Subcutaneous adipose tissue (tissue), 4 donors: Measurements from ENCODE around the gene CDH4. TPM values are rescaled to one million over a fixed set of nuclear protein-coding genes. Genes with fewer than 3 reads are reported as not detected.

ENCODE experiments used
- CTCF ChIP-seq: fragments of 450-650 bp; IDR thresholded peaks from one replicate; pipeline ENCODE4 v1.5.1; 2016; ENCODE audit warnings: low read depth, mild to moderate bottlenecking, control low read depth, antibody characterized with exemption, moderate library complexity
- total RNA-seq, 4 donors: library from RNA; depleted of rRNA; stranded (reverse); fragments of >200 nt; gene quantifications; one replicate each; pipeline ENCODE4 v1.1.0, GENCODE V29; 2016

The CDH4 gene
- total RNA-seq, 4 donors from 2014 or later: not detected

DNA sequence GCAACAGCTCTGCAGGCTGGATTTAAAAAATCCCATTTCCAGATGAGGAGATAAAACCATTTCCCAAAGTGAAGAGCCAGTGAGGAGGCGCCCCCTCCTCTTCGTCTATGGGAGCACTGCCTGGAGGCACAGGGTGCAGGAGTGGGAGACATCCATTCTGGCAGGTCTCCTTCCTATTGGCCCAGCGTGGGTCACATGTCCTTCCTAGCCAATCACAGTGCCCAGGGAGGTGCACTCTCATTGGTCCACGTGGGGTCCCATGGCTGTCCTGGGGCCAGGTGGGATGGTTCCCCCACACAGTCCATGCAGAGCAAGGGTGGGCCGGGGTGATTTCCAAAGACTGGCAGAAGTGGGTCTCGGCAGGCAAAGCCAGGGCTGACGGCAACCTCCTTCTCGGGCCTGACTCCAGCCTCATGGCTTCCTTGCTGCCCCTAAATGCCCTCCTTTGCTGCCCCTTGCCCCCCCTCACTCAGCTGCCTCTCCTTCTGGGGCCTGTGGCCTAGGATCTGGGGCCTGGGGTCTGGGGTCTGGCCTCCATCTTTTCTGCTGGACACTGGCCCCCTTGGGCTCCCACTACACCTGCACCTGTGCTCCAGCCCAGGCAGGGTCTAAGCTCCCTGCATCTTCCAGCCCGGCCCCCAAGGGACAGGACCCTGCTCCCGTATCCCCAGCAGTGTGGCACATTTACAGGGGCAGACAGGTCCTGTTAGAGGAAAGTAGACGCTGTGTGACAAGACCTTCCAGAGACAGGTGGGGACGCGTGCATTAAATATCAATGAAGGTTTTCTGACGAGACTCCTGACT, 581.9 kb downstream of the CDH4 start:
- no peak for TF ChIP-seq CTCF

- TF ChIP-seq CTCF: no peak
Measured at GRCh38 chr20:61835301-61835700, 583.2 kb downstream of the CDH4 start.

GRCh38 chr20:61835791-61836350, 583.8 kb downstream of the CDH4 start:
- no peak for TF ChIP-seq CTCF

DNA sequence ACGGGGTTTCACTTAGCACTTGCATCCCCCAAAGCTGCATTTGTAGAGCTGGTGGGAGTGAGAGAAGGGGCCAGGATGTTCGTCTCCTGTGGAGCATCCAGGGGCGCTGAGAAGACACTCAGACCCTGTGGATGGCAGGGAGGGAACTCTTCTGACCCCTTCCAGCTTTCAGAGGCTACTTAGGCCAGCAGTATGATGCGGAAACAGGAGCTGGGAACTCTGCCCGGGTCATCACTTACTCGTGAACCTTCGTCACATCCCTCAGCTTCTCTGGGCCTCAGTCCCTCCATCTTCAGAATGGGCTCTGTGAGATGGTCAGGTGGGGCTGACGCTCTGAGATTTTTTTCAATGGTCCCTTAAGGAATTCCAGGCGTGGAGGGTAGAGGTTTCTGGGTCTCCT, 585.1 kb downstream of the CDH4 start:
- TF ChIP-seq CTCF: no peak

- no peak for TF ChIP-seq CTCF
Measured at GRCh38 chr20:61839223-61839911, 587.3 kb downstream of the CDH4 start.

GRCh38 chr20:61839912-61840778, 588.1 kb downstream of the CDH4 start:
- TF ChIP-seq CTCF: no peak
